ENCODE results near the gene CCDC34.

DNA sequence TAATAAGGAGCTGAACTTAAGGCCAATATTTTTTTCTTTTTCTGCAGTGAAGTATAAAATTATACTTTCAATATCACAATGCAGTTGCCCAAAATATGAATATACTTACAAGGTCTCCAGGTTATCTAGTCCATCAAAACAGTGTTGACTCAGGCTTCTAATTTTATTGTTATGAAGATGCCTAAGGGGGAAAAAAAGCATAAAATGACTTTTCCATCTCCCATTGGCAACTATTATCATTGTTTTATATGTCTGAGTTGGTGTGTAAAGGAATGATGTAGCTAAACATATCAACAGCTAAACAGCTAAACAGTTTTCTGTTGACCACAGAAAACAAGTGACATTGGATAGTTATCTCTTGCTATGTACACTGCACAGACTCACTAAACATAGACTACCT is 21.2 kb upstream of the CCDC34 start:
- TF ChIP-seq CTCF (IDR thresholded peaks at IDR 0.05; ENCODE audit: low read length) (no peak), EZH2 (IDR thresholded peaks at IDR 0.05; ENCODE audit: borderline replicate concordance, low read length) (no peak)

All from OCI-LY1 (cell line).